ENCODE results near the gene PACRG.

DNA sequence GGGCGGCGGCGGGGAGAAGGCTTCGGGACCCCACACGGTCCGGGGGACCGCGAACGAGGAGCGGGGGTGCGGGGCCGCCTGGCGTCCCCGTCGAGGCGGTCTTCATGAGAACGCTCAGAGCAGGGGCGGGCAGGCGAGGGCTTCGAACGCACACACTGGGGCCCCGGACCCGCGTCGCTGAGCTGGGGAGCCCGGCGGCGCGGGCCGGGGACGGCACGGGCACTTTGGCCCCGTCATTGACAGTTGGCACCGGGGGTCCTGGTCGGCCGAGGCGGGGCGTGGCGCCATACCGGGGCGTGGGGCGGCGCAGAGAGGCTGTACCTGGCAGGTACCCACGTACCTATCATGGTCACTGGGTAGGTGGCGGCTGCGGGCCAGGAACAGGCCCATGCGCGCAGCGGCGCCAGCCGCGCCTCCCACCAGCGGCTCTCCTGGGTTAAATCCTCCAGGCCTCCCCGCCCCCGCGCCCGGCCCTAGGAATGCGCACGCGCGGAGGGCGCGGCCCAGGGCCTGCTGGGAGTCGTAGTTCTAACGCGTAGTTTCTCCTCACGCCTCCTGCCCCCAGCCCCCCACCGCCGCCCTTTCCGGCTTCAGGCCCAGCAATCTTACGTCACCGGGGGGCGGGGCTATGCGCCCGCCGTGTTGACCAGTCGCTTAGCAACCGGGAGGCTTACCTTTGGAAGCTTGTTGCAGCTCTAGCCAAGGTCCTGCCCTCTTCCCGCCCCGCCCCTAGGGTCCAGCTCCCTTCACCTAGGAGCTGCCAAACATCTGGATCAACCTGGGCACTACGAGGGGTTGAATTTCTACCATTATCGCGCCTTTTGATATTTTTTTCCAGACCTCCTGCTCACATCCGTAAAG lies at the start of gene PACRG, which contains the start of gene PRKN:
- TF ChIP-seq EZH2 (IDR thresholded peaks at IDR 0.05; ENCODE audit: insufficient read depth, poor library complexity, severe bottlenecking) (no peak), EZH2phosphoT487 (IDR thresholded peaks at IDR 0.05; ENCODE audit: insufficient read depth, low read depth) (no peak)
